ENCODE results near the gene C2CD3. TPM values are rescaled to one million over a fixed set of nuclear protein-coding genes. Genes with fewer than 3 reads are reported as not detected.

Gene C2CD3
- total and polyA plus RNA-seq, 2 of the 4 experiments (the other 2 are of a cell fraction), result 11.1 to 19.2 TPM

DNA sequence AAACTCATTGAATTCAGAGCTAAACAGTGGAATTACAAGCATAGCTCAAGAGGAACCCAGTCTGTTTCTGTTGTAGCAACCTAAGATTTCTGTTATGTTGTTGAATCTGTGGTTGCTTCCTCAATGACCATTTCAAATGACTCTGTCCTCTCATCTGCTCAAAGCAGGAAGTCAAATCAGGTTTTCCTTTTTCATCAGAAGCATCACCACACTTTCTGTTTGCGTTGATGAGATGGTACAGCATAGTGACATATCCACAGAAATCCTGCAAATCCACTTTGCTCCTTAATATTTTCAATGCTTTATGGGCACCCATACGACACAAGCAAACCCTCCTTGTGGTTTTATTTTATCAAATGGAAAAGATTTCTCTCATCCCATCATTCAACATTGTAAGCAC lies 175.6 kb downstream of the C2CD3 start:
- H3K79me1 ChIP-seq (ENCODE audit: low read depth in 1 of 2, low read length in 2 of 2), result no peaks in the 10 kb centered on the region
- H2BK15ac ChIP-seq (ENCODE audit: low read depth, low read length), result no peak overlapping the region
- no peak overlapping the region for H3K4ac ChIP-seq (ENCODE audit: low read depth, low read length)
- no peak overlapping the region for H3K4me3 ChIP-seq (ENCODE audit: insufficient read depth, low read depth, low read length)
- dilution Hi-C loops (cut with HindIII; ENCODE audit: low sequenced_read_pairs, unreplicated experiment) (no loop called here), intact Hi-C loops (cut with micrococcal nuclease) (no loop called here), in situ Hi-C loops (cut with MboI; ENCODE audit: low sequenced_read_pairs) (no loop called here)
- no peak overlapping the region for H4K91ac ChIP-seq (ENCODE audit: insufficient read depth, low read depth, low read length)
- H3K27me3 ChIP-seq (ENCODE audit: control insufficient read depth, insufficient read depth, low read length), result no peaks in the 10 kb centered on the region; the same call in 1 of the 2 replicates
- H4K8ac ChIP-seq (ENCODE audit: low read depth in 2 of 2, low read length in 2 of 2), result no peak overlapping the region
- no peak overlapping the region for H3K9ac ChIP-seq (ENCODE audit: low read depth, low read length)
- H4K5ac ChIP-seq (ENCODE audit: low read depth, low read length), result no peak overlapping the region
- no peak; the same call in 1 of the 2 replicates for ATAC-seq (ENCODE audit: low read depth)
- no peak overlapping the region for H2AFZ ChIP-seq (replicated peaks; ENCODE audit: low read length, poor library complexity)
- no peaks in the 10 kb centered on the region for H4K20me1 ChIP-seq (ENCODE audit: insufficient read depth, low read length)
- CTCF ChIA-PET, result no interaction called here
- H3K9me1 ChIP-seq (ENCODE audit: insufficient read depth, low read length), result no peaks in the 10 kb centered on the region
- H3K18ac ChIP-seq (ENCODE audit: low read depth, low read length), result no peak overlapping the region
- no peak overlapping the region for H3K23ac ChIP-seq (ENCODE audit: low read depth, low read length)
- H2BK5ac ChIP-seq (ENCODE audit: low read depth, low read length, poor library complexity, severe bottlenecking), result no peak overlapping the region
- H2AK5ac ChIP-seq (ENCODE audit: low read depth, low read length), result no peak overlapping the region
- peak; percentile 16 for DNase-seq
- WGBS, 2 experiments (ENCODE audit: extremely low coverage in 2 of 2, insufficient read length in 1 of 2), result no CpG with 5 or more reads among the region's 2 CpGs
- no peaks in the 10 kb centered on the region for H3K4me1 ChIP-seq (ENCODE audit: control insufficient read depth, insufficient read depth, low read length)
- no peaks in the 10 kb centered on the region for H3K9me3 ChIP-seq (ENCODE audit: control insufficient read depth, insufficient read depth, low read length)
- POLR2A ChIA-PET (ENCODE audit: unreplicated experiment), result no interaction called here
- BruUV-seq (replicated peaks), result no TSS peak
- no peak overlapping the region for H3K14ac ChIP-seq (replicated peaks; ENCODE audit: low read depth, low read length)
- H3K56ac ChIP-seq (ENCODE audit: extremely low read depth, insufficient read depth, low read length), result no peak overlapping the region
- no peak overlapping the region for H2BK20ac ChIP-seq (ENCODE audit: low read depth, low read length)
- no peak overlapping the region for H3K27ac ChIP-seq (ENCODE audit: insufficient read depth, low read length)
- H2AK9ac ChIP-seq (replicated peaks; ENCODE audit: low read depth, low read length, poor library complexity), result no peak overlapping the region
- TF ChIP-seq SMC3 (IDR thresholded peaks at IDR 0.05; ENCODE audit: low read depth, low read length) (no peak), RAD21 (IDR thresholded peaks at IDR 0.05; ENCODE audit: low read length) (no peak), POLR2A (IDR thresholded peaks at IDR 0.05; ENCODE audit: low read depth, low read length) (no peak), CHD1 (IDR thresholded peaks at IDR 0.05; ENCODE audit: low read depth, low read length) (no peak), MAFK (IDR thresholded peaks at IDR 0.05; ENCODE audit: low read depth, low read length) (no peak), NFE2L2 (IDR thresholded peaks at IDR 0.05; ENCODE audit: low read depth, low read length) (no peak), MAZ (IDR thresholded peaks at IDR 0.05; ENCODE audit: borderline replicate concordance, low read depth, low read length) (no peak), RCOR1 (IDR thresholded peaks at IDR 0.05; ENCODE audit: insufficient replicate concordance, low read length) (no peak), MXI1 (IDR thresholded peaks at IDR 0.05; ENCODE audit: borderline replicate concordance, low read depth, low read length) (no peak), FOS (IDR thresholded peaks at IDR 0.05; ENCODE audit: low read depth, low read length) (no peak), CEBPB (IDR thresholded peaks at IDR 0.05; ENCODE audit: low read depth, low read length) (no peak)
- TF ChIP-seq, protein P1, sequence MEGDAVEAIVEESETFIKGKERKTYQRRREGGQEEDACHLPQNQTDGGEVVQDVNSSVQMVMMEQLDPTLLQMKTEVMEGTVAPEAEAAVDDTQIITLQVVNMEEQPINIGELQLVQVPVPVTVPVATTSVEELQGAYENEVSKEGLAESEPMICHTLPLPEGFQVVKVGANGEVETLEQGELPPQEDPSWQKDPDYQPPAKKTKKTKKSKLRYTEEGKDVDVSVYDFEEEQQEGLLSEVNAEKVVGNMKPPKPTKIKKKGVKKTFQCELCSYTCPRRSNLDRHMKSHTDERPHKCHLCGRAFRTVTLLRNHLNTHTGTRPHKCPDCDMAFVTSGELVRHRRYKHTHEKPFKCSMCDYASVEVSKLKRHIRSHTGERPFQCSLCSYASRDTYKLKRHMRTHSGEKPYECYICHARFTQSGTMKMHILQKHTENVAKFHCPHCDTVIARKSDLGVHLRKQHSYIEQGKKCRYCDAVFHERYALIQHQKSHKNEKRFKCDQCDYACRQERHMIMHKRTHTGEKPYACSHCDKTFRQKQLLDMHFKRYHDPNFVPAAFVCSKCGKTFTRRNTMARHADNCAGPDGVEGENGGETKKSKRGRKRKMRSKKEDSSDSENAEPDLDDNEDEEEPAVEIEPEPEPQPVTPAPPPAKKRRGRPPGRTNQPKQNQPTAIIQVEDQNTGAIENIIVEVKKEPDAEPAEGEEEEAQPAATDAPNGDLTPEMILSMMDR (conservative IDR thresholded peaks at IDR 0.05; ENCODE audit: low read depth, low read length), result no peak
- TF ChIP-seq, protein P2, sequence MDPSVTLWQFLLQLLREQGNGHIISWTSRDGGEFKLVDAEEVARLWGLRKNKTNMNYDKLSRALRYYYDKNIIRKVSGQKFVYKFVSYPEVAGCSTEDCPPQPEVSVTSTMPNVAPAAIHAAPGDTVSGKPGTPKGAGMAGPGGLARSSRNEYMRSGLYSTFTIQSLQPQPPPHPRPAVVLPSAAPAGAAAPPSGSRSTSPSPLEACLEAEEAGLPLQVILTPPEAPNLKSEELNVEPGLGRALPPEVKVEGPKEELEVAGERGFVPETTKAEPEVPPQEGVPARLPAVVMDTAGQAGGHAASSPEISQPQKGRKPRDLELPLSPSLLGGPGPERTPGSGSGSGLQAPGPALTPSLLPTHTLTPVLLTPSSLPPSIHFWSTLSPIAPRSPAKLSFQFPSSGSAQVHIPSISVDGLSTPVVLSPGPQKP (IDR thresholded peaks at IDR 0.05; ENCODE audit: borderline replicate concordance, low read depth, low read length), result no peak
- TF ChIP-seq, protein P3, sequence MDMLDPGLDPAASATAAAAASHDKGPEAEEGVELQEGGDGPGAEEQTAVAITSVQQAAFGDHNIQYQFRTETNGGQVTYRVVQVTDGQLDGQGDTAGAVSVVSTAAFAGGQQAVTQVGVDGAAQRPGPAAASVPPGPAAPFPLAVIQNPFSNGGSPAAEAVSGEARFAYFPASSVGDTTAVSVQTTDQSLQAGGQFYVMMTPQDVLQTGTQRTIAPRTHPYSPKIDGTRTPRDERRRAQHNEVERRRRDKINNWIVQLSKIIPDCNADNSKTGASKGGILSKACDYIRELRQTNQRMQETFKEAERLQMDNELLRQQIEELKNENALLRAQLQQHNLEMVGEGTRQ (IDR thresholded peaks at IDR 0.05; ENCODE audit: low read depth, low read length), result no peak
- H2BK120ac ChIP-seq (ENCODE audit: low read depth, low read length), result no peak overlapping the region
- no peaks in the 10 kb centered on the region for H3K36me3 ChIP-seq (ENCODE audit: control insufficient read depth, insufficient read depth, low read length)
- no peak overlapping the region for H3K4me2 ChIP-seq (ENCODE audit: low read depth, low read length)
